ENCODE data around the gene JMY. TPM values are rescaled to one million over a fixed set of nuclear protein-coding genes. Genes with fewer than 3 reads are reported as not detected.

The JMY gene
- polyA plus RNA-seq, 2 of the 4 experiments (the other 2 are of a cell fraction), result 4.2 to 5.0 TPM

- no peaks in the 10 kb centered on the region for H3K4me1 ChIP-seq
- 46% methylated on average over 5 of the region's 5 CpGs for WGBS (ENCODE audit: missing lambda C conversion rate)
- CTCF ChIA-PET, result no interaction called here
- TF ChIP-seq HOXB5 (CRISPR knock-in tag; IDR thresholded peaks at IDR 0.05) (no peak), PHF8 (IDR thresholded peaks at IDR 0.05; ENCODE audit: borderline replicate concordance, low read depth) (no peak), ZFP36 (IDR thresholded peaks at IDR 0.05; ENCODE audit: borderline replicate concordance, partially characterized antibody) (no peak), CEBPB (IDR thresholded peaks at IDR 0.05) (0 out of 4 replicates have a peak, but pooled peaks of 1 of the 2 experiments have one; percentile 14)
- POLR2A ChIA-PET, result no interaction called here
- FAIRE-seq (no peak), DNase-seq (ENCODE audit: low read depth in 1 of 2, low spot score in 1 of 2) (no peak), ATAC-seq (no peak)
- H3K4me3 ChIP-seq, result no peak overlapping the region
- no peak overlapping the region for H3K4me2 ChIP-seq
- H3K9me3 ChIP-seq, result no peaks in the 10 kb centered on the region
- H3K27ac ChIP-seq, result no peak overlapping the region
These were observed 94.1 kb downstream of the JMY start for GRCh38 chr5:79330071-79330470.

GRCh38 chr5:79333852-79334557 lies 98.1 kb downstream of the JMY start:
- FAIRE-seq (no peak), ATAC-seq (peak; percentile 13 to 57; a peak in 3 of 6 replicates), DNase-seq (ENCODE audit: low read depth in 1 of 2, low spot score in 1 of 2) (no peak)
- H3K27ac ChIP-seq, result no peak overlapping the region
- H3K9me3 ChIP-seq, result no peaks in the 10 kb centered on the region
- no peak overlapping the region for H3K4me2 ChIP-seq
- no peak for TF ChIP-seq ATOH8 (CRISPR knock-in tag; IDR thresholded peaks at IDR 0.05; ENCODE audit: low read depth)
- no peak for TF ChIP-seq KDM1A (IDR thresholded peaks at IDR 0.05; ENCODE audit: low read depth)
- no peak for TF ChIP-seq ESRRA (IDR thresholded peaks at IDR 0.05; ENCODE audit: borderline replicate concordance, low read length)
- no peak for TF ChIP-seq HOXB5 (CRISPR knock-in tag; IDR thresholded peaks at IDR 0.05)
- no peak for TF ChIP-seq ZNF302 (CRISPR knock-in tag; IDR thresholded peaks at IDR 0.05)
- no peak for TF ChIP-seq FOSL2 (IDR thresholded peaks at IDR 0.05)
- no peak for TF ChIP-seq FOSL2 (CRISPR knock-in tag; IDR thresholded peaks at IDR 0.05)
- no peak for TF ChIP-seq MYC (IDR thresholded peaks at IDR 0.05; ENCODE audit: borderline replicate concordance, low read length)
- no peak for TF ChIP-seq TP53 (CRISPR knock-in tag; IDR thresholded peaks at IDR 0.05)
- no peak for TF ChIP-seq EHF (CRISPR knock-in tag; IDR thresholded peaks at IDR 0.05)
- no peak for TF ChIP-seq CBX2 (IDR thresholded peaks at IDR 0.05; ENCODE audit: borderline replicate concordance, low read depth)
- ChIA-PET CTCF (interaction anchor here (1.4 kb wide), 1 partner anchor 9 kb away, joined by 3 read pairs; no protein-coding TSS in a partner anchor), POLR2A (no interaction called here)
- WGBS (ENCODE audit: missing lambda C conversion rate), result 59% methylated on average over 10 of the region's 10 CpGs
- no peaks in the 10 kb centered on the region for H3K4me1 ChIP-seq
- H3K4me3 ChIP-seq, result no peak overlapping the region

GRCh38 chr5:79346420-79346824 lies 110.5 kb downstream of the JMY start:
- Histone ChIP-seq H3K4me2 (peak overlapping the region; percentile 9; the same call in 1 of the 3 replicates), H3K27ac (peak overlapping the region in 1 of 2 experiments; percentile 13; a peak in 1 of 6 replicates), H3K4me3 (no peak overlapping the region), H3K4me1 (peaks cover 9% of the 10 kb centered on the region), H3K9me3 (no peaks in the 10 kb centered on the region)
- FAIRE-seq (no peak), ATAC-seq (peak; percentile 77 to 84), DNase-seq (ENCODE audit: low read depth in 1 of 2, low spot score in 1 of 2) (peak; percentile 60 to 66)
- POLR2A ChIA-PET, result no interaction called here
- CTCF ChIA-PET, result interaction anchor here (1.0 kb wide), 1 partner anchor 213 kb away, joined by 3 read pairs; no protein-coding TSS in a partner anchor
- TF ChIP-seq FOSL2 (IDR thresholded peaks at IDR 0.05), result 0 out of 2 replicates have a peak, but pooled peaks have one; percentile 19
- TF ChIP-seq FOSL2 (CRISPR knock-in tag; IDR thresholded peaks at IDR 0.05), result peak; percentile 78
- TF ChIP-seq KDM1A (IDR thresholded peaks at IDR 0.05; ENCODE audit: low read depth), result no peak
- TF ChIP-seq MAFK (IDR thresholded peaks at IDR 0.05; ENCODE audit: partially characterized antibody), result peak; percentile 88
- 68% methylated on average over 6 of the region's 6 CpGs for WGBS (ENCODE audit: missing lambda C conversion rate)

GRCh38 chr5:79349047-79349446 lies 113.1 kb downstream of the JMY start:
- POLR2A ChIA-PET, result no interaction called here
- 87% methylated on average over 10 of the region's 10 CpGs for WGBS (ENCODE audit: missing lambda C conversion rate)
- CTCF ChIA-PET, result interaction anchor here (0.7 kb wide), 1 partner anchor 90 kb away, joined by 3 read pairs; no protein-coding TSS in a partner anchor
- no peak overlapping the region for H3K4me2 ChIP-seq
- H3K27ac ChIP-seq, result no peak overlapping the region
- FAIRE-seq (no peak), ATAC-seq (no peak), DNase-seq (ENCODE audit: low read depth in 1 of 2, low spot score in 1 of 2) (no peak)
- H3K4me1 ChIP-seq, result peaks cover 9% of the 10 kb centered on the region
- no peaks in the 10 kb centered on the region for H3K9me3 ChIP-seq
- TF ChIP-seq SMC3 (IDR thresholded peaks at IDR 0.05) (no peak), ELK1 (IDR thresholded peaks at IDR 0.05; ENCODE audit: low read depth, low read length) (no peak), SREBF2 (IDR thresholded peaks at IDR 0.05) (no peak), MYC (IDR thresholded peaks at IDR 0.05; ENCODE audit: borderline replicate concordance, low read length) (no peak), RARB (CRISPR knock-in tag; IDR thresholded peaks at IDR 0.05) (no peak), REST (IDR thresholded peaks at IDR 0.05) (no peak)
- H3K4me3 ChIP-seq, result no peak overlapping the region

Measured in A549 (cell line).